K562 (cell line): Measurements from ENCODE around the gene BIRC6. TPM values are rescaled to one million over a fixed set of nuclear protein-coding genes. Genes with fewer than 3 reads are reported as not detected.

Experiments
- ATAC-seq: fragments of 200-7000 bp; cut with Tn5 transposase; 3 replicates; pipeline ENCODE4 v1.9.1; 2020; ENCODE audit warnings: moderate library complexity
- BruUV-seq: library from RNA; stranded (reverse); fragments of 400-500 nt; replicated peaks from 2 replicates; lab custom pipeline; 2021; lab: Mats Ljungman, UMichigan
- CTCF ChIA-PET: fragments of 300-600 bp; formaldehyde crosslinking; extraction: SDS; loops from one replicate; lab custom pipeline; 2021; ENCODE audit warnings: low intra/inter-chr PET ratio; lab: Yijun Ruan, JAX
- POLR2A ChIA-PET: fragments of 300-600, 350-650 bp; sonication (Branson Sonifier 250); formaldehyde crosslinking; extraction: SDS; loops from one replicate; lab custom pipeline; 2021; ENCODE audit warnings: antibody characterized with exemption, inconsistent platforms; lab: Yijun Ruan, JAX
- DNase-seq, 4 experiments: peaks; one replicate each; pipeline versions ENCODE4 v3.0.0 to v3.0.0-alpha.2; 2011 to 2018; ENCODE audit warnings: low spot score in 3 of 4, mixed read lengths in 3 of 4; ENCODE audit errors: extremely low read depth in 1 of 4
- FAIRE-seq: peaks from 2 replicates; lab custom pipeline; 2011; peaks lifted over from hg19 to GRCh38; lab: Jason Lieb, UNC
- H2AFZ ChIP-seq: 2 replicates; pipeline ENCODE4 v1.6.0; 2011; ENCODE audit warnings: low read depth, low read length, control low read depth, inconsistent platforms
- H3K27ac ChIP-seq: fragments of 200-600 bp; 3 replicates; pipeline ENCODE4 v1.8.0; 2011; ENCODE audit warnings: low read depth, mild to moderate bottlenecking, control low read depth, inconsistent platforms, low read length, moderate library complexity, mixed read lengths; ENCODE audit errors: extremely low read depth
- H3K27me3 ChIP-seq, 2 experiments: fragments of 300-600 bp in 1 of 2; 2 replicates in 1 of 2; 3 replicates in 1 of 2; pipeline versions ENCODE4 v1.6.0 to v1.8.0; 2011; ENCODE audit warnings: inconsistent platforms in 2 of 2, low read length in 2 of 2, mild to moderate bottlenecking in 1 of 2, mixed read lengths in 1 of 2, moderate library complexity in 1 of 2; ENCODE audit not compliant: control insufficient read depth in 2 of 2, insufficient read depth in 2 of 2
- H3K36me3 ChIP-seq: fragments of 300-600 bp; 3 replicates; pipeline ENCODE4 v1.8.0; 2011; ENCODE audit warnings: mild to moderate bottlenecking, low read length, inconsistent platforms; ENCODE audit not compliant: control insufficient read depth, insufficient read depth
- H3K4me1 ChIP-seq, 2 experiments: fragments of 200-600 bp in 1 of 2; replicated peaks in 1 of 2; 2 replicates in 1 of 2; 3 replicates in 1 of 2; pipeline versions ENCODE4 v1.5.1 to v1.8.0; 2011; ENCODE audit warnings: inconsistent platforms in 2 of 2, low read length in 2 of 2, mild to moderate bottlenecking in 1 of 2, mixed read lengths in 1 of 2, moderate library complexity in 1 of 2; ENCODE audit not compliant: control insufficient read depth in 2 of 2, insufficient read depth in 2 of 2
- H3K4me2 ChIP-seq: 2 replicates; pipeline ENCODE4 v1.6.1; 2011; ENCODE audit warnings: low read length, control low read depth, inconsistent platforms, mixed read lengths; ENCODE audit not compliant: insufficient read depth
- H3K4me3 ChIP-seq: fragments of 200-600 bp; sonication (generic), shearing (Covaris generic); 2 replicates; pipeline ENCODE4 v1.5.1; 2016; ENCODE audit warnings: control low read depth, inconsistent platforms
- H3K79me2 ChIP-seq: fragments of 200-600 bp; 3 replicates; pipeline ENCODE4 v1.8.0; 2011; ENCODE audit warnings: low read length, inconsistent platforms; ENCODE audit not compliant: control insufficient read depth, insufficient read depth
- H3K9ac ChIP-seq, 2 experiments: 2 replicates each; pipeline versions ENCODE4 v1.6.0 to v1.6.1; 2011; ENCODE audit warnings: low read depth in 2 of 2, low read length in 2 of 2, control low read depth in 1 of 2, inconsistent platforms in 1 of 2, mild to moderate bottlenecking in 1 of 2, mixed read lengths in 1 of 2; ENCODE audit not compliant: insufficient read depth in 1 of 2
- H3K9me1 ChIP-seq: one replicate; pipeline ENCODE4 v1.6.0; 2011; ENCODE audit warnings: inconsistent platforms, mild to moderate bottlenecking, low read length, moderate library complexity; ENCODE audit not compliant: control insufficient read depth, insufficient read depth
- H3K9me3 ChIP-seq: replicated peaks from 2 replicates; pipeline ENCODE4 v1.5.1; 2011; ENCODE audit warnings: low read depth, low read length, inconsistent platforms; ENCODE audit not compliant: control insufficient read depth, insufficient read depth
- H4K20me1 ChIP-seq: replicated peaks from 2 replicates; pipeline ENCODE4 v1.6.1; 2011; ENCODE audit warnings: low read length, inconsistent platforms, mixed read lengths; ENCODE audit not compliant: control insufficient read depth, insufficient read depth
- RAD21 ChIP-seq, 2 experiments: fragments of 250-450 bp in 1 of 2; fragments of 450-650 bp in 1 of 2; sonication (Bioruptor Pico) in 1 of 2; formaldehyde crosslinking in 1 of 2; IDR thresholded peaks in 1 of 2; conservative IDR thresholded peaks in 1 of 2; 2 replicates each; pipeline versions ENCODE4 v1.4.0 to v1.8.0; 2020 to 2022; ENCODE audit warnings: mild to moderate bottlenecking in 2 of 2, moderate library complexity in 1 of 2
- RBM15 ChIP-seq: fragments of 200-400 bp; formaldehyde crosslinking; IDR thresholded peaks from 2 replicates; pipeline ENCODE4 v1.6.1; 2018; ENCODE audit warnings: mild to moderate bottlenecking, low read length, moderate library complexity; ENCODE audit not compliant: insufficient read depth
- UBTF ChIP-seq, 2 experiments: IDR thresholded peaks; 2 replicates each; pipeline ENCODE4 v1.6.1; 2012; ENCODE audit warnings: improper control_type of control experiment in 2 of 2, low read depth in 2 of 2, low read length in 2 of 2, borderline replicate concordance in 1 of 2
- ZNF778 ChIP-seq: fragments of 450-650 bp; formaldehyde crosslinking; IDR thresholded peaks from 2 replicates; pipeline ENCODE4 v1.4.0; 2020; ENCODE audit warnings: mild to moderate bottlenecking, moderate library complexity
- WGBS: fragments of 100-300 bp; shearing (Covaris generic); methylation state at CpG from one replicate; pipeline ENCODE4 v1.1.6; 2016; ENCODE audit warnings: low coverage, mixed read lengths; ENCODE audit not compliant: insufficient coverage; ENCODE audit errors: missing lambda C conversion rate; 5-methylcytosine and 5-hydroxymethylcytosine counted together
- in situ Hi-C: fragments of 300-500 bp; cut with MboI; formaldehyde crosslinking; loops from 4 replicates; pipeline ENCODE4 v1.15.0; 2018; ENCODE audit warnings: inconsistent platforms, mixed read lengths
- intact Hi-C: fragments of 100-400 bp; cut with micrococcal nuclease; formaldehyde crosslinking; loops from 2 replicates; pipeline ENCODE4 v1.14.2; 2022
- polyA plus RNA-seq, 8 experiments: library from polyadenylated mRNA; depleted of rRNA in 4 of 8; stranded (reverse) in 5 of 8; unstranded in 3 of 8; fragments of >200 nt; fragmentation: Nextera tagmentation in 2 of 8; fragmentation: Illumina TruSeq in 1 of 8; extraction: Ambion mirVana in 2 of 8; extraction: Trizol in 1 of 8; gene quantifications; 2 replicates each; pipeline versions ENCODE4 v1.2.1 to v1.2.3, GENCODE V29; 2011 to 2014; ENCODE audit warnings: inconsistent platforms in 1 of 8, missing spikeins in 1 of 8
- total RNA-seq, 7 experiments: library from RNA; depleted of rRNA in 6 of 7; stranded (reverse); fragments of >200 nt in 6 of 7; fragmentation: Illumina TruSeq in 2 of 7; extraction: Trizol in 2 of 7; gene quantifications; 2 replicates each; pipeline versions ENCODE4 v1.2.1 to v1.2.3, GENCODE V29; 2011 to 2021; ENCODE audit warnings: low replicate concordance in 1 of 7

Gene BIRC6
- total and polyA plus RNA-seq, 9 of the 15 experiments (the other 6 are each of a cell fraction or from before 2014, with no cell fraction given): 18.8 to 110 (median 49.8) TPM

DNA sequence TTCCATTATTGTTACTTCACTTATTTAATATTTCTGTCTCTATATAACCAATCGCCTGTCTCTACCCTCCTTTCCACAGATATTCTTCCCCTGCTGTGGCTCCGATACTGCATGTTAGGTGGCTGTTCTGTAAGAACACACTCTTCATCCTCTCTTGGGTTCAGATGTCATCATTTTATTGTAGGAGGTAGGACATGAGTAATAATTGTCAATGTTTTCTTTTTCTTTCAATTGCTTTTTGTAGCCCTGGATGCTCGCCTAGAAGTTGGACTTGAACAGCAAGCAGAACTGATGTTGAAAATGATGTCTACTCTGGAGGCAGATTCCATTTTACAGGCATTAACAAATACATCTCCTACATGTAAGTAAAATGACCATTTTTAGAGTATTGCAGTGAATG, 128.6 kb downstream of the BIRC6 start (continued):
- no peak for TF ChIP-seq UBTF (IDR thresholded peaks at IDR 0.05; ENCODE audit: borderline replicate concordance in 1 of 2, low read depth in 2 of 2, low read length in 2 of 2)

- ATAC-seq (no peak), DNase-seq (no peak), FAIRE-seq (no peak)
- Histone ChIP-seq H3K27ac (no peak overlapping the region), H3K4me1 (peaks cover 0 to 4% of the 10 kb centered on the region in 2 experiments; a peak in 2 of 5 replicates), H3K79me2 (no peaks in the 10 kb centered on the region), H3K27me3 (no peaks in the 10 kb centered on the region), H3K4me3 (no peak overlapping the region), H4K20me1 (no peaks in the 10 kb centered on the region), H3K9ac (no peak overlapping the region), H2AFZ (no peak overlapping the region), H3K9me3 (no peaks in the 10 kb centered on the region), H3K4me2 (no peak overlapping the region), H3K36me3 (peaks cover 77% of the 10 kb centered on the region), H3K9me1 (no peaks in the 10 kb centered on the region)
- BruUV-seq: no TSS peak
- in situ Hi-C loops: no loop called here
- ChIA-PET POLR2A (no interaction called here), CTCF (no interaction called here)
- intact Hi-C loops: no loop called here
- 50% methylated on average over 2 of the region's 2 CpGs for WGBS
- TF ChIP-seq RAD21 (CRISPR knock-in tag; conservative IDR thresholded peaks at IDR 0.05 in 1 of 2, IDR thresholded peaks at IDR 0.05 in 1 of 2): no peak
- no peak for TF ChIP-seq ZNF778 (CRISPR knock-in tag)
- no peak for TF ChIP-seq RBM15
Observed at GRCh38 chr2:32489061-32489460, 132.2 kb downstream of the BIRC6 start.
